Measurements from ENCODE around the gene GGA2. TPM values are rescaled to one million over a fixed set of nuclear protein-coding genes. Genes with fewer than 3 reads are reported as not detected.

The GGA2 gene
- total RNA-seq, 1 experiment from 2014 or later = 8.8 TPM

DNA sequence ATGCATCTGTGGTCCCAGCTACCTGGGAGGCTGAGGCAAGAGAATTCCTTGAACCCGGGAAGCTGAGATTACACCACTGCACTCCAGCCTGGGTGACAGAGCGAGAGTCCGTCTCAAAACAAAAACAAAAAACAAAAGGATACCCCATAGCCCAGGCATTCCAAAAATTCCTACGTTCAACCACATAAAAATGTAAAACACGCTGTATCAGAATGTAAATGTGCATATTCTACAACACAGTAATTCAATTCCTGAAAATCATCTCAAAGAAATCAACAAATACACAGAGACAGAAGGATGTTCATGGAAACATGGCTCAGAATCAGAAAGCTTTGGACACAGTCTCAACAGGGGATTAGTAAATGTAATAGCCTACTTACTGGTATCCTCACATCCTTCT, 90.3 kb downstream of the GGA2 start:
- DNase-seq (ENCODE audit: low read depth) = no peak

DNA sequence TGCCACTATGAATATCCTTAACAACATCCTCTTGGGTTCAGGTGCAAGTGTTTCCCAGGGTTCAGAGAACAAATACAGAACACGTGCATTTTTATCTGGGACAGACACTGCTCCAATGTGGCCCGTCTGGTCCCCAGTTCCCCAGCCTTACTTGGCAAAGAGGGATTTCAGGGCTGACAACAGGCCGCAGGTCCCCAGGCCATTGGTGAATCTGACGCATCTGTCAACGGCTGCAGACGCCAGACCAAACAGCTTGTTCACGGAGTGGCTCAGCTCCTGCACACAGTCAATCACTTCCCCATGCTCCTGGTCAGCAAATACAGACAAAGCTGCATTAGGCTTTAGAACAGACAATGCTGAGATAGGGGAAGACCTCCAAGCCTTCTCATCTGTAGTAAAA, 93.5 kb downstream of the GGA2 start:
- DNase-seq (ENCODE audit: low read depth) = no peak

DNA sequence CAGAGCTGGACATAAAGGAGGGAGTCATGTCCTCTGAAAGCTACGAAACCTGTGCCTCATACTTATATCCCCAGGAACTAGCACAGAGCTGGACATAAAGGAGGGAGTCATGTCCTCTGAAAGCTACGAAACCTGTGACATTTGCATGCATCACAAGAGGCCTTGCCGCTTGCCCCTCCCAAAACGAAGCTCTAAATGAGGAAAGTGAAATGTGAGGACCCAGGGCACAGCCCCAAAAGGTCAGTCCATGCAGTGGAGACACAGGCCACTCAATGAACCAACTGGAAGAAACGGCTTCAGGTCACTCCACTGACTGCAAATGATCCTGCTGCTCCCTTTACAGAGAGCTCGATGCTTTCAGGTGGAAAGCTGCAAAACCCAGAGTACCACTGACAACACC, 95.6 kb downstream of the GGA2 start:
- DNase-seq (ENCODE audit: low read depth) = no peak

Other genes with a start within 250 kb of the GGA2 start
- gene SCNN1B, start 208.2 kb downstream of the GGA2 start, total RNA-seq (2014; rRNA removed; shearing (Covaris generic)) = not detected in 2 replicates
- gene COG7, start 57.3 kb downstream of the GGA2 start, total RNA-seq (2014; rRNA removed; shearing (Covaris generic)) = 11.2 and 11.9 TPM in 2 replicates
- gene EARS2, start 46.9 kb upstream of the GGA2 start, total RNA-seq (2014; rRNA removed; shearing (Covaris generic)) = 10.6 and 12.7 TPM in 2 replicates
- gene UBFD1, start 47.2 kb upstream of the GGA2 start, total RNA-seq (2014; rRNA removed; shearing (Covaris generic)) = 52.6 and 67.9 TPM in 2 replicates
- gene NDUFAB1, start 85.8 kb upstream of the GGA2 start, total RNA-seq (2014; rRNA removed; shearing (Covaris generic)) = 156 and 176 TPM in 2 replicates
- 9.1 and 11.4 TPM in 2 replicates for gene PALB2, start 130.8 kb upstream of the GGA2 start, total RNA-seq (2014; rRNA removed; shearing (Covaris generic))
- gene DCTN5, start 131.0 kb upstream of the GGA2 start, total RNA-seq (2014; rRNA removed; shearing (Covaris generic)) = 36.5 and 43.2 TPM in 2 replicates
- 83.6 and 86.3 TPM in 2 replicates for gene PLK1, start 168.4 kb upstream of the GGA2 start, total RNA-seq (2014; rRNA removed; shearing (Covaris generic))
- gene ERN2, start 202.7 kb upstream of the GGA2 start, total RNA-seq (2014; rRNA removed; shearing (Covaris generic)) = not detected in 2 replicates
- not detected in 2 replicates for gene CHP2, start 244.5 kb upstream of the GGA2 start, total RNA-seq (2014; rRNA removed; shearing (Covaris generic))

Measured in RPMI7951 (cell line).